Fibroblast of the conjunctiva (primary cell): Measurements from ENCODE around the gene RETSAT.
"Not testable (repeated sequence)": the region's sequence is repeated elsewhere in the genome, so short reads cannot be mapped to it uniquely, and the experiment has no call there.

Source experiments
- DNase-seq: peaks from one replicate; pipeline ENCODE4 v3.0.0-alpha.2; 2010; ENCODE audit warnings: low read depth

Gene RETSAT

GRCh38 chr2:85354286-85355072 lies at the start of gene RETSAT, which contains the start of gene ELMOD3:
TSS of gene RETSAT (minus strand) at chr2:85354528. CDS start at chr2:85354507, 21 bp downstream.
TSS of gene ELMOD3 (plus strand) at chr2:85354769. CDS start at chr2:85357199, 2,430 bp downstream.
- DNase-seq: peak; percentile 98

- DNase-seq: no peak
These were observed 47.5 kb upstream of the RETSAT start for GRCh38 chr2:85401844-85402243.

DNA sequence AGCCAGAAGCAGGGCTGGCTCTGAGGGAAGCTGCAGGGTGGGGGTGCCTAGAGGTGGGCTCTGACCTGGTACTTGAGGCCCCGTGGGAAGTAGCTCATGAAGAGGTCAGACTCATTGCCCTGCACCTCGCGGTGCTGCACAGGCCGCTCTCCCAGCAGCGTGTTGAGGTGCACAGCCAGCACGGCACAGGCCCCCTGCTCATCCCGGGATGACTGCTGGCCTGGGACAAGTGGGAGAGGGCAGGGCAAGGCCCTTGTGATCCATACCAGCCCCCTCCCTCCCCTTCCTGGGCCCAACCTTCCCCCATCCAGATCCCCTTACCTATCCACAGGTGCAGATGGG lies 47.1 kb upstream of the RETSAT start:
- no peak for DNase-seq

- no peak for DNase-seq
These were observed 46.5 kb upstream of the RETSAT start for GRCh38 chr2:85400541-85401463.

DNA sequence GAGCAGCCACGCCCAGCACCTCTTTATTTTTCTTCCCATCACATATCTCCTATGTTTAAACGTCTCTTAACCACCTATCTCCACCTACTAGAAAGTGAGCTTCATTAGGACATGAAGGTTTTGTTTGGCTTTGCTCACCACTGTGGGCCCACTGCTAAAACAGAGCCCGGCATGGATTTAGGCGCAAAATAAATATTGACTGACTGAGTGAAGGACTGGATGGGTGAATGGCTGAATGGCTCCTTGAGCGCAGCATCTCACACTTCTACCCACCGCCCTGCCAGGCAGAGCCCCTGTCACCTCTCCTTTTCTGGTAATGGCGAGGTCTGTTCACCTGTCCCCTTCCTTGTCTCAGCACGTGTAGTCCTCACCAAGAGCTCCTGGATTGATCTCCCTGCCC lies 45.7 kb upstream of the RETSAT start:
- DNase-seq: no peak

DNA sequence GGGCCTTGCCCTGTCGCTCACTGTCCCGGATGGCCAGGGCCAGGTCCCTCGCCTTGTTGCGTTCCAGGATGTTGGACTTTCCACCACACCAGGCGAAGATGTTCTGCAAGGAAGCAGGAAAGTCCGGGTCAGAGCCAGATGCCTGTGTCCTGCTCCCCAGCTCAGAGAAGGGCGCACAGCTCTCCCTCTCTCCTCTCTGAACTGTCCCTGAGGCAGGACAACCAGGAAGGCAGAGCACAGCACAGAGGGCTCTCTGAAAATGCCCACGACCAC lies 44.8 kb upstream of the RETSAT start:
- DNase-seq: no peak

- DNase-seq: no peak
These were observed 44.3 kb upstream of the RETSAT start for GRCh38 chr2:85398426-85399182.

- no peak for DNase-seq
These were observed 43.6 kb upstream of the RETSAT start for GRCh38 chr2:85397925-85398331.

DNA sequence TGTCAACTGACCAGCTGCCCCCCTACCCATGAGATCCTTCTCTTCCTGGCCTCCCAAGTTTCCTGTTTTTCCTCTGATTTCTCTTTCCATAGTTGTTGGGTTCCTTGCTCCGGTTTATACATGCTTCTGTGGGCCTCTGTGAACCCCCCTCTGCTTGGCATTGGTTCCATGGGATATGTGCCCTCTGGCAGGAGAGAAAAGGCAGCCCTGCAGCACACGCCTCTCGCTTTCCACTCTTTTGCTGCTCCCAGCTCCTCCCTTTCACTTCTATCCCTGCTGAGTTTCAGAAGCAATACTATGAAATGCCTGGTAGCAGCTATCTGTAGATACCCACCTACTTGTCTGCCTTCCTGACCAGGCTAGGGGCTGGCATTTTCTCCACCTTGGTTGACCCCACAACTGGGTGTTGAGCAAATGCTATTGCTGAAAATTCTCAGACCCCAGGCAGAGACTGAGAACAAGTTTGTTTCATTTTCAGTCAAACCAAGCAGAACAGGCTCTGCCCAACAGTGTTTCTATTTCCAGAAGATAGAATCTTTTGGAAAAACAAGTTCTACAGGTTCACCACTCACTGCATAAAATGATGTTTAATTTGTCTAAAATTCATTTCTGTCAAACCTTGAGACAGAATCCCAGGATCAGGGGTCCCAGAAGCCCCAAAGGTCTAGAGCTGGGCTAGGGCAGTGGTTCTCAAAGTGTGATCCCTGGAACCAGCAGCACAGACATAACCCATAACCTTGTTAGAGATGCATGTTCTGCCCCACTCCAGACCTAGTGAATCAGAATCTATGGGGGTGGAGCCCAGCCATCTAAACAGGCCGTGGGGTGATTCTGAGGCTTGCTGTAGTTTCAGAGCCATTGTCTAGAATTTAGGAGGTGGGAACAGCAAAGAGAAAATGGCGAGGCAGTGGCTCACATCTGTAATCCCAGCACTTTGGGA lies 42.5 kb upstream of the RETSAT start:
- no peak for DNase-seq

DNA sequence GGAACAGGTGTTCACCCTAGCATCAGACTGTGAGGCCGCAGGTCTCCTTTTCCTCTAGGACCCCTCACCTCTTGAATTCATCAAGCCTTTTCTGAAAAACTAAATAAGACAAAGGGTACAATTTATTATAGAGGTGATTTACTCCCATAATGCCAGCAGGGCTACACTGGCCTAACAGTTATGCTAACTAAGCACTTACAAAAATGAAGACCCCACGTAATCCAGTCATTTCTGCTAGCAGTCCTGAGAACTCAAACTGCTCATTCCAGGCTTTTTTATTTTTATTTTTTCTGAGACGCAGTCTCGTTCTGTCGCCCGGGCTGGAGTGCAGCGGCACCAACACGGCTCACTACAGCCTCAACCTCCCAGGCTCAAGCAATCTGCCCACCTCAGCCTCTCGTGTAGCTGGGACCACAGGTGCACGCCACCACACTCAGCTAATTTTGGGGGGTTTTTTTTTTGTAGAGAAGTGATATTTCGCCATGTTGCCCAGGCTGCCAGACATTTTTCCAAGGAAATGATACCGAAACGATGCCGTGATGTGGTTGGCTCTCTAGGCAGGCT lies 41.7 kb upstream of the RETSAT start:
- no peak for DNase-seq

DNA sequence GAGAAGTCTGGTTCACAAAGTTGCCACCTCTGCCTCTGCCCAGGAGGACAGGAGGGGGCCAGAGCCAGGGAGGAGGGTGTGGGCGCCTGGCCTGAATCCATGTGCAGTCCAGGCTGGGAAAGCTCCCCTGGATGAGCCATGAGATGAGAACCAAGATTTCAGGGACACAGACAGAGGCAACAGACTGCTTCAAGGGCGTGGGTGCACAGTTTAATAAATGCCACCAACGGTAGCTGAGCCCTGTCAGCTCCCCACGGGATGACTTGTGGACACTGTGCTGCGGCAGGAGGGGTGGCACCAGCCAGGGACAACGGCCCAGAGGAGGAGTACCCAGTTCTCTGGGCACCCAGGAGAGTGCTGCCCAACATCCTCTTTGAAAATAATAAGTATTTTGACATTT lies 40.6 kb upstream of the RETSAT start:
- no peak for DNase-seq

DNA sequence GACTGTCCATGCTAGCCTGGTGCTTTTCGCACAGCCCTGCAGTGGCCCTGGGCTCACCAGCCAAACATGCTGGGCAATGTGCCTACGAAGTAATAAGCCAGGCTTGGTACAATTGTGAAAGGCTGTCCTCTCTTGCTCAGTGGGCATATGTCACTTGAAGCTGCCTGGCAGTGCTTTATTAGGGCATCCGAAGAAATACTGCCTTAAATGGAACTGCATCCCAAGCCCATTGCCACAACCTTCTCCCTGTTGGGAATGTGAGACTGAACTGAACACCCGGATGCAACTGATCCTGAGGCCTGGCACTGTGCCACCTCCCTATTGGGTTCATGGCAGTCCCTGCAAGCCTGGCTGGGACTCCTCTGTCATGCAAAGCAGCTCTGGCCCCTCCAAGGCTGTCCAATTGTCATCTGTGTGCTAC lies 39.9 kb upstream of the RETSAT start:
- DNase-seq: no peak

GRCh38 chr2:85393836-85394235 lies 39.5 kb upstream of the RETSAT start:
- DNase-seq: no peak

- DNase-seq: no peak
These were observed 36.8 kb upstream of the RETSAT start for GRCh38 chr2:85390941-85391669.

DNA sequence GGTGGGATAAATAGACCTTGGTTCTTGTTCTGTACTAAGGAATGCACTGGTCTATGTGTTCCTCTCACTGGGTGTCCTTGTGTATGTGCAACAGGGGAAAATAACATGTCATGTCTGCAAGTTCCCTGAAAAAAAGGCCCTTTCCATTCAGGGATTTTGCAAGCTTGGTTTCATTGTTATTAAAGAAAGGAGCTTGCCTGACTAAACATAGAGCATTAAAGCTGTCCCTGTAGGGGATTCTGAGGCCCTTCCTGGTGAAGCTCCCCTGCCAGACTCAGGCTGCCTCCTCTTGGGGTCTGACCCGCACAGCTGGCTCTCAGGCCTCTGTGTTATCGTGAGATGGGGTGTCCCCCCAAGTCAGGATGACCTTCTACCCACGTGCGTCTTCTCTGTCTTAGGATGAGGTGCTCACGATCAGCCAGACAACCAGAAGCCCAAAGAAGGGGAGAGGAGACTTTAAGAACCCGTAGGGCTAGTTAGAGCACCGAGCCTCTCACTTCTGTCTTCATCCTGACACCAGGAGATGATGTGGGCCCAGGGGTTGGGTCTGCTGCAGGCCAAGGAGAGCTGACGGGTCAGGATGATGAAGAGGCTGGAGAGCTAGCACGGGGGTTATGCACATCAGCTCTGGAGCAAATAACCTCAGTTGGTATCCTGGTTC lies 34.7 kb upstream of the RETSAT start:
- DNase-seq: no peak

DNA sequence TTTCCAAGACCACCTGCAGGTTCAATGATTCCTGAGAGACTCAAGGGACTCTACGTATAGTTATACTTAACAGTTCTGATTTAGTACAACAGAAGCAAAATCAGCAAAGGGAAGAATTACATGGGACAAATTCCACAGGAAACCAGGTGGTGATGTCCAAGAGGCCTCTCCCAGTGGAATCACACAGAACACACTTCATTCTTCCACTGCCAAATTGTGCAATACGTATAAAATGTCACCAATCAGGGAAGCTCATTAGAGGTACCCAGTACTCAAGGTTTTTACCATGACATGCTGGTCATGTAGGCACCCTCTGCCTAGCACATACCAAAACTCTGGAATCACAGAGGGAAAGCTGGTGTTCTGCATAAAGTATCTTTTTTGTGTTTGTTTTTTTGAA lies 33.4 kb upstream of the RETSAT start:
- DNase-seq: no peak

- no peak for DNase-seq
These were observed 31.4 kb upstream of the RETSAT start for GRCh38 chr2:85385746-85386145.

- DNase-seq: no peak
These were observed 29.5 kb upstream of the RETSAT start for GRCh38 chr2:85383850-85384249.

GRCh38 chr2:85383151-85383550 lies 28.8 kb upstream of the RETSAT start:
- not testable (repeated sequence) for DNase-seq

- DNase-seq: no peak
These were observed 25.7 kb upstream of the RETSAT start for GRCh38 chr2:85380048-85380447.
